Hypothalamus (tissue), 51 donors: ENCODE results near the gene PRCC.

ENCODE experiments used
- DNase-seq, 51 donors: peaks; one replicate each; lab custom pipeline; 2025; lab: John Stamatoyannopoulos, UW

The PRCC gene, protein sequence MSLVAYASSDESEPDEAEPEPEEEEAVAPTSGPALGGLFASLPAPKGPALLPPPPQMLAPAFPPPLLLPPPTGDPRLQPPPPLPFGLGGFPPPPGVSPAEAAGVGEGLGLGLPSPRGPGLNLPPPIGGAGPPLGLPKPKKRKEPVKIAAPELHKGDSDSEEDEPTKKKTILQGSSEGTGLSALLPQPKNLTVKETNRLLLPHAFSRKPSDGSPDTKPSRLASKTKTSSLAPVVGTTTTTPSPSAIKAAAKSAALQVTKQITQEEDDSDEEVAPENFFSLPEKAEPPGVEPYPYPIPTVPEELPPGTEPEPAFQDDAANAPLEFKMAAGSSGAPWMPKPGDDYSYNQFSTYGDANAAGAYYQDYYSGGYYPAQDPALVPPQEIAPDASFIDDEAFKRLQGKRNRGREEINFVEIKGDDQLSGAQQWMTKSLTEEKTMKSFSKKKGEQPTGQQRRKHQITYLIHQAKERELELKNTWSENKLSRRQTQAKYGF

DNA sequence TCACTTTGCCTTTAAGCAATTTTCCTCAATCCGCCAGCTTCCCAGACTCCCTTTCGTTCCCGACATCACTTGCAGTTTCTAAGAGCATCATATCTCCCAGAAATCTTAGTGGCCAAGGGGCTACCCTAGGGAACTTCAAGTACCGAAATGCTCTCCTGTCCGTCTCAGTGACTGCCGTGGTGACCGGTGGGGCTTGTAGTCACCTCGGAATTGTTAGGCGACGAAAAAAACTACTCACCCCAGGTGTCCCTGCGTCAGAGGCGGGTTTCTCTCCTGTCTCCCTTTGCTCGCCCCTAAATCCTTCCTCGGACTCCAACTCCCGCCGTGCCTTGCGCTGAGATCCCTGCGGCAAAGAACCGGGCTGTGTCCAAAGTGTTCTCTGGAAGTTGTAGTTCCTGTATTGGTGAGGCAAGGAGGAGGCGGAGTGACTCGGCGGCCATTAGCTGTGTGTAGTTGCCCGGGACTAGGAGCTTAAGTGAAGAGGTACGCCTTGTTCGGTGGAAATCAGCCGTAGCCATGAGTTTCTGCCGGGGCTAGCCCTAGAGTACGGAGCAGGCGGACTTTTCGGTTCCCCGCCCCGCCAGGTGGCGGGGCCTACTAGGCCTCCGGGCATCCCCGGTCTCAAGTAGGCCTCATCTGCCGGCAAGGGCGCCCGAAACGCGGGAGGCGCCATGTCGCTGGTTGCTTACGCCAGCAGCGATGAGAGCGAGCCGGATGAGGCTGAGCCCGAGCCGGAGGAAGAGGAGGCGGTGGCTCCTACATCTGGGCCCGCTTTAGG, at the start of gene PRCC:
PRCC (plus strand) TSS at position 435 of the 778 bp plus-strand sequence; CDS start at position 672, 237 bp downstream.
- DNase-seq = peak; percentile 75 to 100 (median 99)

DNA sequence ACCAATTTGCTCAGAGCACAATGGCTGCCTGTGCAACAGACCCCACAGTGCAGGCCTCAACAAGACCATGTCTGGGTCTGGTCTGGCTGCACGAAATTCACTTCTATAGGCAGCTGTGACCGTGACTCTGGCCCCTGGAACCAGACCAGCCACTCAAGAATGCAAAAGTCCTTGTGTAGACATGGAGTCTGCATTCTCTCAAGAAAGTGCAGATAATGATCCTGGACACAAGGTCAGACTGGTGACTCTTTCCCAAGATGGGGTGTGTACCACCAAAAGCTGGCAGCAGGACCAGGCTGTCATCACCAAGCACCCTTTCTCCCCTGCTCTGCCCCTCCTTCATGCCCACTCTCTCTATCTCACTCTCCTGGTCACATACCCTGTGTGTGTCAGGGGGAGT, 46.2 kb upstream of the PRCC start:
- DNase-seq = no peak

DNA sequence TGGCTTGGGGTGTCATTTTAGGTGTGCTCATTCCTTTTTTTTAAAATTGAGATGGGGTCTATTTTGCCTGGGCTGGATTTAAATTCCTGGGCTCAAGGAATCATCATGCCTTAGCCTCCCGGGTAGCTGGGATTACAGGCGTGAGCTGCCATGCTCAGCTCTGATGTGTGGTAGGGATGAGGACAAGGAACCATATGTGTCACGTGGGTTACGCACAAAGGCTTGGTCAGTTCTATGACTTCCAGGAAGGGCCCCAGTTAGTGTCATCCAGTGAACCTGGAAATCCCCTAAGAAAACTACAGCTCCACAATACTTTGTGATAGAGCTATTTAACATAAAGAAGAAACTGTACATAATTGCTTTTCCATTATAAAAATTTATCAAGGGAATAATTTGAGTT, 45.8 kb upstream of the PRCC start:
- DNase-seq = no peak

DNA sequence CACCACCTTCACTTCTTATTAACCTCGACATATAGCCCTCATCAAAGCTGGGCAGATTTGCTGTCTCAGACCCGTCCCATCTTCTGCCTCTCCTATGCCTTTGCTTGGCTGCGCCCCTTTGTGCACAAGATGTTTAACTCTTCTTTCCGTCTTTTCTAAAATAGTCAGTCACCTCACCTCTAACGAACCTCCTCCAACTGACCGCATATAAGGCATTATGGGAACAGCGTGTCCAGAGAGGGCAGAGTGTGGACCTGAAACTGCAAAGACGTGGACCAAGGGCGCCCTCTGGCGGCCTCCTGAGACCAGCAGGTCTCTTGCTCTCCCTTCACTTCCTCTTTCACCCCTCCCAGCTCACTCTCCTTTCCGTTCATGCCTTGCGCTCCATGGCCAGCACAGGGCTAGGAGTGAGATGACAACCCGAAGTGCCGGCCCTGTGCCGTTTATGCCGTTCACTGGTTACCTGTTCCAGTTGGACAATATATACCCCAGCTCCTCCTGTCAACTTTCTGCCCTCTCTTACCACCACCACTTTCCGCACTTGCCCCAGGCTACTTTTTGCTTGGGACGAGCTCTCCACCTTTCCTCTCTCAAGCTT, 41.6 kb upstream of the PRCC start:
- DNase-seq = peak in 48 of 51 donors; percentile 21 to 91 (median 74)

DNA sequence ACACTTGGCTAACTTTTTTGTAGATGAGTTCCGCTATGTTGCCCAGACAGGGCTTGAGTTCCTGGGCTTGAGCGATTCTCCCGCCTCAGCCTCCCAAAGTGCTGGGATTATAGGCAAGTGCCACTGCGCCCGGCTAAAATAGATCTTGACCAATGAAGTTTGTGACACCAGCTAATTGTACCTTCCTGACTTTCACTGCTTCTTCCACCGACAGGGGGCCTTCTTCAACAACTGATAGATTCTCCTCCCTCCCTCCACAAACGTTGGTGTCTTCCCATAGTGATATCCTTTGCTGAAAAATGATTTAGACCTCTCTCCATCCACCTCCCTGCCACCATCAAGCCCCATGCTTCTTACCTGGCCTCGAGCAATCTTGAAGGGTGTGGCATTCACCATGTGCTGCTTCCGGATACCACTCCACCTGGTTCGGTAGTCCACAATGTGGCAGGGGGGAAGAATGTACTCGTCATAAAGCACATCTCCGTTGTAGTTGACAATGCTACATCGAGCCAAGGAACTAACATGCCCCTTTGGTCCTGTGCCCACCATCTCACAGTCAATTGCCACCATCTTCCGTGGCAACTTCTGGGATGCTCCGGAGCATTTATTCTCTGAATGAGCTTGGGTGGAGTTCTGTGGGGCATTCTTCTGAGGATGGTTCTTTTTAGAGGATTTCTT, 40.6 kb upstream of the PRCC start:
- peak in 11 of 51 donors; percentile 3 to 33 (median 13) for DNase-seq

DNA sequence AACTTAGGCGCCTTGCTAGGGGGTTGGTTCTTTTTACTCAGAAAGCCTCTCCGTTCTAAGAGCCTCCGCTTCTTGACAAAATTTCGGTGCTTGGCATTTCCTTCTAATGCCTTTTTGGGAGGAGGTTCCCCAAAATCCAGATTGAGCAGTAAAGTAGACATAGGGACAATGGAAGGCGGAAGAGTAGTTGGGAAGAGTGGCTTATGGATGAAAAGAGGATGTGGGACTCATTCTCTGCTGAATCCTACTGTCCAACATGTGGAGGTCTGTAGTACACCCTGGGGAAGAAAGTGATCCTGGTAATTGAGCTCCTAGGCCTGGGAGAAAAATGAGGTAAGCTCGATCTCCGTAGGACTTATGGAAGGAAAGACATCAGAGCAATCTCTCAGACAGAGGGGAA, 39.8 kb upstream of the PRCC start:
- no peak for DNase-seq

DNA sequence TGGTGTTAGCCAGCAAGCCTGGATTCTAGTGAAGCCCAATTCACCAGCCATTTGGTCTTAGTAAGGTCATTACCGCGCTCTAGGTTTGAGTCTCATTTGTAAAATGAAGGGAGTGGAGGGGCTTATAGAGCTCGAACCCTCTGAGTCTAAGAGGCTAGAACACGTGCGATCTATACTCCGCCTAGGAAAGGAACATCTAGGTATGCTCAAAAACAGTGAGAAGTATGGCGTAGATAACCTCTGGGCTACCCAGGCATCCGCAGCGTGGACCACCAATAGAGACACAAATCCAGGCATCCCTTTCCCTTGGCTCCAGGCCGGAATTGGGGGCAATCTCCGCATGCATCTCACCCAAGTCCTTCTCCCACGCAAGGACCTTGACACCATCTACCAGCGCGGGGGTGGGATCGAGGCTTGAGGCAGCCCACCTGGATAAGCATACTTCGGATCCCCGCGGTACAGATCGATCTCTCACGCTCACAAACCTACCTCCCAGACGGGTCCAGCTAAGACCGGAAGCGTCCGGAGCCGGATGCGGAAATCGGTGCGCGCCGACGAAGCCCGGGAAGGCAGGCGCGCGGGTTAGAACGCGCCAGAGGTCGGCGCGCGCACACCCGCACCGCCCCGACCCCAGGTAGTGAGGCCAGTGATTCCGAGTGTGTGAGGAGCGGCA, 39.3 kb upstream of the PRCC start, which contains the start of gene METTL25B:
METTL25B (plus strand) TSS at position 544 of the 673 bp plus-strand sequence. CDS start 636 bp downstream, outside the sequence.
- DNase-seq = peak in 49 of 51 donors; percentile 32 to 95 (median 82)

DNA sequence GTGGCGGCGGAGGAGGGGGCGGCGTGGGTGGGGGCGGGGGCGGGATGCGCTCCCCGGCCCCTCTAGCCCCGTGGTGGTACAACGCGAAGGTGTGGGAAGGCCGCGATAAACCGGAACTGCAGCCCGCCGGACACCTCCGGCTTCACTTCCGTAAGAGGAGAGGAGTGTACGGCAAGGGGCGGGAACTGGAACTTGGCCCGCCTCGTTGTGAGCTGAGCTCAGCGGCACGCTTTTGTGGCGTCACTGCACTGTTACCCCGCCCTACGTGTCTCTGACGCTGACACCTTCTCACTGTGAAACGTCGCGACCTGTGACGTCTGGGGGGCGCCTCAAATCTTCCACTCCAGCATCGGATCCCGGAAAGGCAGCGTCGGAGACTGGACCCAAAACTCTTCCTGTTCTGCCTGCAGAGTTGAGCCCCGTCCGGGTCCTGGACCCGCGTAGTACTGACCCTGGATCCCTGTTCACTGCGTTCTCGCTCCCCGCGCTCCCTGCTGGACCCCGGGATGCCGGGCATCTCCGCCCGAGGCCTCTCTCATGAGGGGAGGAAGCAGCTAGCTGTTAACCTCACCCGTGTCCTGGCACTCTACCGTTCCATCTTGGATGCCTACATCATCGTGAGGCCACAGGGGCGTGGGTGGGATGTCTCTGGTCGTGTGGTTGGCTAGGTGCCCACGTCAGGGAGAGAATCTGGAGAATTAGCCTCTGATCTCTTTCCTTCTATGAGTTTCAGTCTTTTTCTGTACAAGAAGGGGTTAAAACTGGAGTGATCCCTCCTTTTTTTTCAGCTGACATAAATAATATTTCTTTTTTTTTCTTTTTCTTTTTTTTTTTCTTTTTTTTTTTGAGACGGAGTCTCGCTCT, 38.5 kb upstream of the PRCC start, which contains the start of gene ISG20L2:
ISG20L2 (minus strand) TSS at position 168 of the 864 bp plus-strand sequence. CDS start 1,114 bp downstream, outside the sequence.
- peak; percentile 62 to 97 (median 91) for DNase-seq

DNA sequence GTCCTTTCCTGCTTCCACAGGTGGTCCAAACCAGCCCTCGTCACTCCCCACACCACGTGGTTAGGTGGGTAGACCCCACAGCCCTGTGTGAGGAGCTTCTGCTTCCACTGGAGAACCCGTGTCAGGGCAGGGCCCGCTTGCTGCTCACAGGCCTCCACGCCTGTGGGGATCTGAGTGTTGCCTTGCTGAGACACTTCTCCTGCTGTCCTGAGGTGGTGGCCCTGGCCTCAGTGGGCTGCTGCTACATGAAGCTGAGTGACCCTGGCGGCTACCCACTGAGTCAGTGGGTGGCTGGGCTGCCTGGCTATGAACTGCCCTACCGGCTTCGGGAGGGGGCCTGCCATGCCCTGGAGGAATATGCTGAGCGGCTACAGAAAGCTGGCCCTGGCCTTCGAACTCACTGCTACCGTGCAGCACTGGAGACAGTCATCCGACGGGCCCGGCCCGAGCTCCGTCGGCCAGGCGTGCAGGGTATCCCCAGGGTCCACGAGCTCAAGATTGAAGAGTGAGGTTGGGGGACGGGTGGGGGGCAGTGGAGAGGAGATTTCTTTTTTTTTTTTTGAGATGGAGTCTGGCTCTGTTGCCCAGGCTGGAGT, 33.2 kb upstream of the PRCC start:
- no peak for DNase-seq

DNA sequence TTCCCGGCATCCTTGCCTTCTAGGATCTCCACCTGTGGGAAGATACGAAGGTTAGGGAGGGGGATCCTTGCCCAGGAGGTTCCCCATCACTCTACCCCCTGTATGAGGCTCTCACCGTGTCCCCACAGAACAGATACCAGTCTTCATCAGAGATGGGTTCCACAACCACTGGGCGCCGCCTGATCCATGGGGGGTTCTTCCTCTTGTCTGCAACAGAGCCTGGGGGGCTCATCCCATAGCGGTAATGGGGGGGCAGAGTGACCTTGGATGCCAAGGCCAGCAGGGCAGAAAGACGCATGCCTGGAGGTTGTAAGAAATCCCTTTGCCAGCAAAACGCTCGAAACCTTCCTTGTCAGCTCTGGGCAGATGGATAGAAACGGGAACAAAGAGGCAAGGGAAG, 28.9 kb upstream of the PRCC start:
- DNase-seq = no peak

DNA sequence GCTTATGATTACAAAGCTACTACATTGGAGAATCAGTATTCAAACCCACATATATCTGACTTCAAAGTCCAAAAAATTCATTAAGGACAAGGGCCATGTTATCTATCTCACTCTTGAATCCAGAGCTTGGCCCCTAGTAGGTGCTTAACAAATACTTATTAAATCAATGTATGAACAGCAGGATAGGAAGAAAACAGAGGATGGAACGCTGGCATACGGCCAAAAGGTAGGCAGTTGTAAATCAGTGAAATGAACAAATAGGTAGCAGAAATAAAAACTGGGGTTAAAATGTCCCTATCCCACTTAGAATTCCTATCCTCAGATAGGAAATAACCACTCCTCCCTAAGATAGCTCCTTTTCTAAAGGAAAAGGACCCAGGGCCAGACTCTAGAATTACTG, 28.4 kb upstream of the PRCC start:
- DNase-seq = no peak

DNA sequence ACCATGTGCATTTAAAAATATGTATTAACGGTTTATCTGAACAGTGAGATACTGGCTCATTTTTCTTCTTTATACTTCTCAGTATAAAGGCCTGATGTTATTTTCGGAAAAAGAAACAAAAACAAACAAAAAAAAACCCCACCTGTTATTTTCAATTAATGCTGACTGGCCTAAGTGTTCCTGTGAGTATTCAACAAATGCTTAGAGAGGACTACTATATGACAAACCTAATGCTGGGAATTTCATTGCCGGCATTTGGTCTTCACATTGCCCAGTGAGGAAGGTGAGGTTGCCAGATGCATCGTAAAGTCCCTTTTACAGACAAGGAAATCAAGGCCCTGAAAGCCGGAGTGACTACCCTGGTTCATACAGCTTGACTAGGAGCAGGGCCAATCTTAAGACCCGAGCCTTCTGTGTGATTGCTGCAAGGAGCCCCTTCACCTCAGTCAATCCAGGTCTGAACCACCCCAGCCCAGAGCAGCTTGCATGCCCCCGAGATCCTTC, 27.0 kb upstream of the PRCC start:
- no peak for DNase-seq

DNA sequence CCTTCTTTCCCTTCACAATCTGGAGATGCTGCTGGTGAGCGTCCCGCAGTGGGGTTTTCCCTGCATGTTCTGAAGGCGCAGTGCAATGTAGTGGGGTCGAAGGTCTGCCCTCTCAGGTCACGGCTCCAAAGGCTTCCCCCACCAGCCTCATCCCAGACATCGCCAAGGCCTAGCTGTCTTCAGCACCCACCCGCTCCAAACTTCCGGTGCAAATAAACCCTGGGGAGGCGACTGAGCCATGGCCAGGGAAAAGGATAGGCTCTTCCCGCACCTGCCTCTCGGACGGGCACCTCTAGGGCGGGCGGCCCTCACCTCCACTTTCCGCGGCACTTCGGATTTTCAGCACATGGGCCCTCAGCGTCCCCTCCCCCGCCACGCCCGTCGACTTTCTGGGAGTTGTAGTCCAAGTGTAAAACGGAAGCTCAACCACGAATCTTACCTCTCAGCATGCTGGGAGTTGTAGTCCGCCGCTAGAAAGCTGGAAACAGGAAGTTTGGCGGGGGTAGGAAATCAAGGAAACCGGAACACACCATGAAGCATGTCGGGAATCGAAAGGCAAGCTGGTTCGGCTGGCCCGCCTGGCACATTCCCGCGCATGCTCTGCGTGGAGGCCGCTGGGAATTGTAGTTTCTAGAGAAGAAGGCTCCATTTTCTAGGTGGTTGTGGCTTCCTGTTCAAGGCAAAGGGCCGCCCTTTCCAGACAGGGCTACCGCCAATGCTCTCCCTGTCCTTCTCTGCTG, 26.4 kb upstream of the PRCC start, which contains the start of gene MRPL24:
MRPL24 (minus strand) TSS at position 348 of the 740 bp plus-strand sequence. CDS start 2,384 bp downstream, outside the sequence.
- DNase-seq = peak; percentile 84 to 100 (median 97)

DNA sequence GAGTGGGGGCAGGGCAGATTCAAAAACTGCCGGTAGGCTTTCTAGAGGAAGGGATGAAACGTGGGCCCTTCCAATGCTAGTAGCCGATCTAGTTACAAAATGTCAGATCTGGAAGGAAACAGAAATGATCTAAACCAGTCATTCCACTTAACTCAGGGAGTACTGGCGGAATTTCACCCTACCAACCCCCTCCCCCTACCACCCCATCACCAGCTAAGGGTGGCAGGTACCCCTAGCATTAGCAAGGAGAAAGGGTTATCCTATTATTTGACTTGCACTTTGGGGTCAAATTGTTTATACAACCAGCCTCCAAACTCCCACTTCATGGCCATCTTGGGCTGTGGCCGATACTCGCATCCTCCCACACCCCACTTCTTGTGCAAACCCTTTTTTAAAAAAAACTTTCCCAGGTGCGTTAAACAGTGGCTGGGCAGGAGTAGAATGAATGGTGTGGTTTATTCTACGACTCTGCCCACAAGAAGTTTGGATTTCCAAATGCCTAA, 25.8 kb upstream of the PRCC start:
- no peak for DNase-seq

DNA sequence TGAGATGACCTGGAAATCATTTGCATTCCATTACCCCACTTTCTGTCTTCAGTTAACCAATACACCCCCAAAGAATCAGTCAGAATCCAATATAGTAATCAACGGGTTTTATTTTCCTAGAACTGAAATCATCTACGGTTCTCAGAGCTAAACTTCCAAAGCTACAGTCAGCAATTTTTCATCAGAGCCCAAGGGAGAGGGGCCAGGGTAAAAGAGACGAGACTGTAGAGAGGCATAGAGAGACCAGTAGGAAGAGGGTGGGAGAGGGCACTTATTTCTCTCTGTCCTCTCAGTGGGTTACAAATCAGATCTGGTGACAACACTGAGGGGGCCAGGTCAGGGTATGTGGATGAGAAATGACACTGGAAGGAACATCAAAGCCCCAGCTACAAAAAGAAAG, 25.3 kb upstream of the PRCC start:
- no peak for DNase-seq

DNA sequence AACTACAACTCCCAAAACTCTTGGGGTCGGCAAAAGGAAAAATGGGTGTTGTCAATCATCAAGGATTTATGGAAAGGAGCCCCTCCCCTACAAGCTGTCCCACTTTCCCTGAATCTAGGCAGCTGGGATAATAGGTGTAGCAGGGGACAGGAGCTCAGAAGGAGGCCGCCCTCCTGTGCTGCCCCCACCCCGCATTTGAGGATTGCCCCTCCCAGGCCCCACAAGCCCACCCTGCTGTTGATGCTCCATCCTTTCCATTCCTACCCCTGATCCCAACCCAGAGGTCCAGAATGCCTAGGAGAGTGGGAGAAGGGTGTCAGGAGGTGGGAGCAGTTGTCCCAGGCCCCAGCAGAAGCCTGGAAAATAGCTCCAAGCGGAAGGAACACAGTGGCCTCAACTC, 24.5 kb upstream of the PRCC start:
- no peak for DNase-seq
